NB4 (cell line): ENCODE data around the gene ARMC7.

Experiments used
- DNase-seq: peaks from one replicate; pipeline ENCODE4 v3.0.0; 2010; ENCODE audit warnings: low read depth
- H3K4me3 ChIP-seq: one replicate; pipeline ENCODE4 v1.5.1; 2011; ENCODE audit warnings: mild to moderate bottlenecking, low read depth, low read length, moderate library complexity
- MYC ChIP-seq: IDR thresholded peaks from 2 replicates; pipeline ENCODE4 v1.6.1; 2011; ENCODE audit warnings: low read depth, low read length
- POLR2A ChIP-seq: IDR thresholded peaks from 2 replicates; pipeline ENCODE4 v1.6.1; 2011; ENCODE audit warnings: mild to moderate bottlenecking; ENCODE audit not compliant: insufficient read length; ENCODE audit errors: extremely low read depth
- TF ChIP-seq, protein P1 (sequence below): IDR thresholded peaks from one replicate; pipeline ENCODE4 v1.5.1; 2012; ENCODE audit warnings: low read depth, low read length
- TF ChIP-seq, protein P2 (sequence below): IDR thresholded peaks from 2 replicates; pipeline ENCODE4 v1.6.1; 2011; ENCODE audit warnings: low read depth, low read length

Gene ARMC7

DNA sequence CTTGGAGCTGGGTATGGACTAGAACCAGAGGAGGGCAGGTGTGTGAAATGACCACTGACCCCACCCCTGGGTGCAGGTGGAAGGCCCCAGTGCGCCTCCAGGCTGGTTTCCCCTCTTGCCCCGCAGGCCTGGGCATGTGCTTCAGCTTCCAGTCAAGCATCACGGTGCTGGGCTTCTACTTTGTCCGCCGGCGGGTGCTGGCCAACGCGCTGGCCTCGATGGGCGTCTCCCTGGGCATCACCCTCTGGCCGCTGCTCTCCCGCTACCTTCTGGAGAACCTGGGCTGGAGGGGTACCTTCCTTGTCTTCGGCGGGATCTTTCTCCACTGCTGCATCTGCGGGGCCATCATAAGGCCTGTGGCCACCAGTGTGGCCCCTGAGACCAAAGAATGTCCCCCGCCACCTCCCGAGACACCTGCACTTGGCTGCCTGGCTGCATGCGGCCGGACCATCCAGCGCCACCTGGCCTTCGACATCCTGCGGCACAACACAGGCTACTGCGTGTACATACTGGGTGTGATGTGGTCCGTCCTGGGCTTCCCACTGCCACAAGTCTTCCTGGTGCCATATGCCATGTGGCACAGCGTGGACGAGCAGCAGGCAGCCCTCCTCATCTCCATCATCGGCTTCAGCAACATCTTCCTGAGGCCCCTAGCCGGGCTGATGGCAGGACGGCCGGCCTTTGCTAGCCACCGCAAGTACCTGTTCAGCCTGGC lies 9.7 kb upstream of the ARMC7 start:
- no peak overlapping the region for H3K4me3 ChIP-seq
- no peak for DNase-seq
- TF ChIP-seq, protein P1, sequence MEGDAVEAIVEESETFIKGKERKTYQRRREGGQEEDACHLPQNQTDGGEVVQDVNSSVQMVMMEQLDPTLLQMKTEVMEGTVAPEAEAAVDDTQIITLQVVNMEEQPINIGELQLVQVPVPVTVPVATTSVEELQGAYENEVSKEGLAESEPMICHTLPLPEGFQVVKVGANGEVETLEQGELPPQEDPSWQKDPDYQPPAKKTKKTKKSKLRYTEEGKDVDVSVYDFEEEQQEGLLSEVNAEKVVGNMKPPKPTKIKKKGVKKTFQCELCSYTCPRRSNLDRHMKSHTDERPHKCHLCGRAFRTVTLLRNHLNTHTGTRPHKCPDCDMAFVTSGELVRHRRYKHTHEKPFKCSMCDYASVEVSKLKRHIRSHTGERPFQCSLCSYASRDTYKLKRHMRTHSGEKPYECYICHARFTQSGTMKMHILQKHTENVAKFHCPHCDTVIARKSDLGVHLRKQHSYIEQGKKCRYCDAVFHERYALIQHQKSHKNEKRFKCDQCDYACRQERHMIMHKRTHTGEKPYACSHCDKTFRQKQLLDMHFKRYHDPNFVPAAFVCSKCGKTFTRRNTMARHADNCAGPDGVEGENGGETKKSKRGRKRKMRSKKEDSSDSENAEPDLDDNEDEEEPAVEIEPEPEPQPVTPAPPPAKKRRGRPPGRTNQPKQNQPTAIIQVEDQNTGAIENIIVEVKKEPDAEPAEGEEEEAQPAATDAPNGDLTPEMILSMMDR: no peak

DNA sequence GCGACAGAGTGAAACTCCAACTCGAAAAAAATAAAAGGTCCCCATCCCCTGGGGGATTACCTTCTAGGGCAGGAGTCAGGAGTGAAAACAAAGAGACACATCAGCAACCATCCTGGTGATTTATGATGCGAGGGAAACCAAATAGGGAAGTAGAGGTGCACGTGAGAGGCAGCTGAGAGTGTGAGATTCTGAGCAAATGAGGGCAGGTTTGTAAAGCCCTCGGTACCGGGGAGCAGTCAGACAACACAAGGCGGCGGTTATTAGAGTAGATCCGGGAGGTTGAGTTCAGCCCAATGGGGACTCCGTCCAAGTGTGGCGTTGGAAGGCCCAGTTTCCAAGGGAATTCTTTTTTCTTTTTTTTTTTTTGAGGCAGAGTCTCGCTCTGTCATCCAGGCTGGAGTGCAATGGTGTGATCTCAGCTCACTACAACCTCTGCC lies 7.4 kb upstream of the ARMC7 start:
- TF ChIP-seq, protein P2, sequence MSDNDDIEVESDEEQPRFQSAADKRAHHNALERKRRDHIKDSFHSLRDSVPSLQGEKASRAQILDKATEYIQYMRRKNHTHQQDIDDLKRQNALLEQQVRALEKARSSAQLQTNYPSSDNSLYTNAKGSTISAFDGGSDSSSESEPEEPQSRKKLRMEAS: peak; percentile 84
- TF ChIP-seq MYC (no peak), POLR2A (no peak)
- TF ChIP-seq, protein P1: no peak
- peak; percentile 59 for DNase-seq
- H3K4me3 ChIP-seq: no peak overlapping the region

DNA sequence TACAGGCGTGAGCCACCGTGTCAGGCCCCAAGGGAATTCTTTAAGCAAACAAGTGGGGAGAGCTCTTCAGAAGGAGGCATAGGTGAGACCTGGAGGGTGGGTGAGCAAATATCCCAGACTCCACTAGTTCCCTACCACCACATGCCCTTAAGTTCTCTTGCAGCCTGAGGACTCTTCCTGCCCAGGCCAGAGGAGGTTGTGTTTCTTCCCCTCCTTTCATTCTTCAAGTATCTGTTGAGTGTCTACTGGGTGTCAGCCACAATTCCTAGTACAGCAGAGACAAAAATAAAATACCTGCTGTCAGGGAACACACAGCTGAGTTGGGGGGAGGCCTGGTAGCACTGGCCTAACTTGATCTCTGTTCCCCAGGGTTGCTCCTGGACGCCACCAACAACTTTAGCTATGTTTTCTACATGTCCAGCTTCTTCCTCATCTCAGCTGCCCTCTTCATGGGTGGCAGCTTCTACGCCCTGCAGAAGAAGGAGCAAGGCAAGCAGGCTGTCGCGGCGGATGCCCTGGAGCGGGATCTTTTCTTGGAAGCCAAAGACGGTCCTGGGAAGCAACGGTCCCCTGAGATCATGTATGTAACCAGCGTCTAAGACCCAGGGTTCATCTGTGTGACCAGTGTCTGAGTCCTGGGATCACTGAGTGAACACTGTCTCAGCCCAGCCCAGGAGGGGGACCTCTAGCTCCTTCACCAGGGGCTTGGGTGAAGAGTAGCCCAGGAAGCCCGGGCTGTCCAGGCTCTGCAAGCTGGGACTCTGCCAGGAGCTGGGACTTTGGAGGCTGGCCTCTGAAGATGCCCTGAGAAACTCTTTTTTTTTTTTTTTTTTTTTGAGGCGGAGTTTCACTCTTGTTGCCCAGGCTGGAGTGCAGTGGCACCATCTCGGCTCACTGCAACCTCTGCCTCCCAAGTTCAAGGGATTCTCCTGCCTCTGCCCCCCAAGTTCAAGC lies 5.9 kb upstream of the ARMC7 start:
- no peak for DNase-seq
- H3K4me3 ChIP-seq: no peak overlapping the region
- no peak for TF ChIP-seq MYC
- no peak for TF ChIP-seq POLR2A

DNA sequence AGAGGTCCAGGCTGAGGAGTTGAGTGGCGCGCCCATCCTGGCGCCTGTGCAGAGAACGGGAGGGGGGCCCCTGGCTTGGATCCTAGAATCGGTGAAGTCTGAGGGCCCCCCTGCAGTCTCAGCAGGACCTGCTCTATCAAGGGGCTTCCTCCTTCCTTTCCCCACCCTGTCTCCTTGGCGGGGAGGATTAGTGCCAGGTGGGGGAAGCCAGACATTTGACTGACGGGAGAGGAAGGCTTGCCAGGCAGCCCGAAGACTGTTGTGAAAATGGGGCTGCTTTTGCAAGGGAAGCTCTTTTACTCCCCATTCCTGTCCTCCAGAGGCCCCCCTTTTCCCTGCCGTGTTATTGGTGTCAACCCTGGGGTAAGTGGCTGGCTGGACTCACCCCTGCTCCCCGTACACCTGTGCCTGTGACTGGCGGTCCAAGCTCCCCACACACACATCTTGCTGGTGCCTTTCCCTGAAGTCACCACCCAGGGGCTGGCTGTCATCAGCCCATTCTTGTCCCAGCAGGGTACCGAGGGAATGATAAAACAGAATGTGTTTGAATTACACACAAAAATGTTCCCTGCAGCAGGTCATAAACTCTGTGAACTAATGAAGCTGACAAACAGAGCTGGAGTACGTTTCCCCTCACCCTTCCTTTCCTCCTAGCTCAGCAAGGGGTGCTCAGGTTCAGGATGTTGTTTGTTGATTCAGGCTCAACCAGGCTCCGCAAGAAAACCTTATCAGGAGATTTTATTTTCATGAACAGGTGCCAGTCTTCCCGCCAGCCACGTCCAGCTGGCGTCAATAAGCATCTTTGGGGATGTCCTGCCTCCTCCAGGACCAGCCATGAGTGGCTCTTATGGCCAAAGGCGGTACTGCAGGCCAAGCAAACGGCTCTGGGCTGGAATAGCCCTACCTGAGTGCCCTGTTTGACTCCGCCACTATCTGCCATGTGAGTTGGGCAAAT lies 4.4 kb upstream of the ARMC7 start:
- no peak overlapping the region for H3K4me3 ChIP-seq
- TF ChIP-seq MYC (no peak), POLR2A (no peak)
- TF ChIP-seq, protein P1: peak; percentile 77
- TF ChIP-seq, protein P2: no peak
- DNase-seq: peak; percentile 47

DNA sequence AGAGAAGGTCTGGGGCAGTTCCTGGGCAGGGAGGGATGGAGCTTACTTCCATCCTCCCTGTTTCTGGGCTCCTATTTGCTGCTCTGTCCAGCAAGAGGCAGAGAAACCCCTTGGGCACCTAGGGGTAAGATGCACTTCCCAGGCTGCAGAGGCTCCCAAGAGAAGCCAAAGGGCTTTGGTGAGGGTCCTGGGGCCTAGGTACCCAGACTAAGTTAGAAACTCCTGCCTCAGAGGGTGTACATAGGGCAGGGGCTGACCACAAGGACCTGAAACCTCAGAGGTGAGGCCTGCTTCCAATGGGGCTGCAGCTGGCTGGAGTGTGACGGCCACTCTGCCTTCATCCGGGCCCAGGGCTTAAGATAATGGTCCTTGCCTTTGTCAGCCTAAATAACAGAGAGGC lies 1.6 kb upstream of the ARMC7 start:
- TF ChIP-seq, protein P1: no peak
- TF ChIP-seq MYC (no peak), POLR2A (no peak)
- TF ChIP-seq, protein P2: no peak
- DNase-seq: no peak
- H3K4me3 ChIP-seq: no peak overlapping the region

DNA sequence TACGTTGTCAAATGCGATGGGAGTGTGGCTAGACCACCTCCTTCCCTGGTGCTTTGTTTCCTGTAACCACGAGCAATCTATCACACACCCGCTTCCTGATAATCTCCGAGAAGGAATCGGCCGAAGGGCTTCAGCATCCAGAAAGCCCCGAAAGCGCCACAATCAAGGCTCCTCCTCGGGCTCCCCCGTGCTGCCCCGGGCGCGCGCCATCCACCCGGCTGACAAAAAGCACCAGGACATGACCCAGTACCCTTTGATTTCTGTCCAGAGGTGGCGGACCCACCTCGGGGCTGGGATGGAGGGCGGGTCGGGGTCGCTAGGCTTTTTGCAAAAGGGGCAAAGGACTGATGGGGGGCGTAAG lies 743 bp upstream of the ARMC7 start:
- no peak for DNase-seq
- TF ChIP-seq, protein P2: no peak
- H3K4me3 ChIP-seq: peak overlapping the region; percentile 86
